Activated naive CD4-positive, alpha-beta T cell treated with anti-CD3 and anti-CD28 coated beads for 36 hours (primary cell): ENCODE data around the gene ZNF669. TPM values are rescaled to one million over a fixed set of nuclear protein-coding genes. Genes with fewer than 3 reads are reported as not detected.

ENCODE experiments used
- total RNA-seq, 2 experiments: library from RNA; stranded (reverse); gene quantifications; one replicate each; pipeline ENCODE4 v1.2.3, GENCODE V29; 2021

The ZNF669 gene
- total RNA-seq, 2 experiments from 2014 or later = 8.2 to 8.4 TPM

Other genes with a start within 250 kb of the ZNF669 start
- 10 to 100 TPM; 32.1 to 38.8 TPM for gene AHCTF1, start 172.4 kb downstream of the ZNF669 start, total RNA-seq
- gene ZNF695, start 96.3 kb downstream of the ZNF669 start, total RNA-seq = under 1 TPM; 0.52 to 0.86 TPM
- 1 to 10 TPM; 4.1 to 4.3 TPM for gene ZNF670, start 25.5 kb downstream of the ZNF669 start, total RNA-seq
- 10 to 100 TPM; 10.6 to 11.8 TPM for gene ZNF124, start 67.7 kb upstream of the ZNF669 start, total RNA-seq
- gene VN1R5, start 151.7 kb upstream of the ZNF669 start, total RNA-seq = not detected
- 10 to 100 TPM in 1 of 2 experiments, 1 to 10 TPM in 1; 9.8 to 10.6 TPM for gene ZNF496, start 227.5 kb upstream of the ZNF669 start, total RNA-seq